ENCODE measurements around the gene NGRN.
"Not testable (repeated sequence)": the region's sequence is repeated elsewhere in the genome, so short reads cannot be mapped to it uniquely, and the experiment has no call there.

NGRN gene

DNA sequence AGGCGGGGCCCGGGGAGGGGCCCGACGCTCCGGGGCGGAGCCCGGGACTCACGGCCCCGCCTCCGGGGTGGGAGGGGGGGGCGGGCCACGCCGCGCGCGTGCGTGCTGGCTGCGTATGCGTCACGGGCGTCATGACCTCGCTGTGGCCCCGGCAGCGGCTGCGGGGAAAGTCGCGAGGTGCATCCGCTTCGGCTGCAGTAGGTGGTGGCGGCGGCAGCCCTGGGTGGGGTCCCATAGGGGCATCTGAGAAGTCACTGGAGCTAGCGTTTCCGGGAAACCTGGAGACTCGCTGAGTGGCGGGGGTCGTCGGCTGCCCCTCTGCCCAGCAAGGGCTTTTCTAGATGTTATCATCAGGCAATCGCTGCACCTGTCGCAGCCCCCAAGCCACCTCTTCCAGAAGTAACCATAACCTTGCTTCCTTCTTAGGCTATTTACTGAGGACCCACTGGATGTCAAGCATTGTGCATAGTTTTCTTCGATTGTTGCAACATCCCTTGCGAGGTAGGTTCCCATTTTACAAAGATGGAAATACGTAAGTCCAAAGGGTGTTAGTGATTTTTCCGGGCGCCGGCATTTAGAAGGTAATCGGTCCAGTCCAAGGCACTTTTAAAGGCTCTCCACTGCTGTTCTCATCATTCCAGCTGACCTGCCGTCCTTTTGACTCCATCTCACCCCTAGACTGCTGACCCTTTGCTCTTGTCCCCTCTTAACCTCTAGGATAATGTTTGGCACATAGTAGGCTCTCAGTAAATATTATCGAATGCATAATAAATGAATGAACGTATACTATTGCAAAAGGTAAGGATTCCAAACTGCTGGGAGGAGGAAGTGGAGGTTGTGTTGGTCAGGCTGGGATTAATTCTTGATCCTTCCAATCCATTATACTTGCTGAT, 31.1 kb upstream of the NGRN start, which contains the start of gene GDPGP1:
Gene GDPGP1 (plus strand): TSS at position 114 of the 893 bp plus-strand sequence. CDS start 6,700 bp downstream, outside the sequence.
- no peak for DNase-seq

DNA sequence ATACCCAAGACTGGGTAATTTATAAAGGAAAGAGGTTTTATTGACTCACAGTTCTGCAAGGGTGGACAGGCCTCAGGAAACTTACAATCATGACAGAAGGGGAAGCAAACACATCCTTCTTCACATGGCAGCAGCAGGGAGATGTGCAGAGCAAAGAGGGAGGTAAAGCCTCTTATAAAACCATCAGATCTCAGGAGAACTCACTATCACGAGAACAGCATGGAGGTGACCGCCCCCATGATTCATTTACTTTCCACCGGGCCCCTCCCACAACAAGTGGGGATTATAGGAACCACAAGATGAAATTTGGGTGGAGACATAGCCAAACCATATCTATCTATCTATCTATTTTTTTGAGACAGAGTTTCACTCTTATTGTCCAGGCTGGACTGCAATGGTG, 26.1 kb upstream of the NGRN start:
- DNase-seq, result no peak

DNA sequence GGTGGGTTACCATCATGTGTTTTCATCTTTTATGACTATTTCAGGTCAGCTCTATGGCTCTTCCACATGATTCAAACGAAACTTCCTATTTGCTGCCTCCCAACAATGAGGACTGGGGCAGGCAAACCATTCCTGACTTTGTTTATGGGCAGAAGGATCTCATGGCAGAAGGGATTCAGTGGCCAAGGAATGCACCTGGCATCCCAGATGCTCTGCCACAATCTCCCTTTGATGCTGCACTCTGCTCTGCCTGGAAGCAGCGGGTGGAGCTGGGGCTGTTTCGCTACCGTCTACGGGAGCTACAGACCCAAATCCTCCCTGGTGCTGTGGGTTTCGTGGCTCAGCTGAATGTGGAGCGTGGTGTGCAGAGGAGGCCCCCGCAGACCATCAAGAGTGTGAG, 24.6 kb upstream of the NGRN start:
- DNase-seq, result no peak

- no peak for DNase-seq
These were observed 23.9 kb upstream of the NGRN start for GRCh38 chr15:90241343-90242192.

- no peak for DNase-seq
These were observed 21.4 kb upstream of the NGRN start for GRCh38 chr15:90243943-90244639.

DNA sequence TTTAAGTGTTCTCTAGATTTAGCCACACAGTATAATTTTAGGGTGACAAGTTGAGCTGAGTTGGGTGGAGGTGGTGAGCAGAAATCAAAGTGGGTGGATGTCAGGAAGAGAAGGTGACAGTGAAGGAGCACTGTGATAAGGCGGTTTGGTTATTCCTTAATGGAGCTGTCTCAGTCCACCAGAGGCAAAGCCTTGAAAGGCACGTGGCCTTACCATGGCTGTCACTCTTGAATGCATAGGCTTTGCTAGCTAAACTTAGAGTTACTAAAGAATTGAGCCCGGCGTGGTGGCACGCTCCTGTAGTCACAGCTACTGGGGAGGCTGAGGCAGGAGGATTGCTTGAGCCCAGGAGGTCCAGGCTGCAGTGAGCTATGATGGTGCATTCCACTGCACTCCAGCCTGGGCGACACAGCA, 16.7 kb upstream of the NGRN start:
- no peak for DNase-seq

- peak; percentile 57 for DNase-seq
These were observed 16.1 kb upstream of the NGRN start, which contains the start of gene TTLL13 for GRCh38 chr15:90249203-90249863. TSS of gene TTLL13 (plus strand) at chr15:90249556. CDS start at chr15:90250631, 1,075 bp downstream.

GRCh38 chr15:90257776-90258175, 7.7 kb upstream of the NGRN start:
- no peak for DNase-seq

GRCh38 chr15:90259524-90259923, 5.9 kb upstream of the NGRN start:
- no peak for DNase-seq

DNA sequence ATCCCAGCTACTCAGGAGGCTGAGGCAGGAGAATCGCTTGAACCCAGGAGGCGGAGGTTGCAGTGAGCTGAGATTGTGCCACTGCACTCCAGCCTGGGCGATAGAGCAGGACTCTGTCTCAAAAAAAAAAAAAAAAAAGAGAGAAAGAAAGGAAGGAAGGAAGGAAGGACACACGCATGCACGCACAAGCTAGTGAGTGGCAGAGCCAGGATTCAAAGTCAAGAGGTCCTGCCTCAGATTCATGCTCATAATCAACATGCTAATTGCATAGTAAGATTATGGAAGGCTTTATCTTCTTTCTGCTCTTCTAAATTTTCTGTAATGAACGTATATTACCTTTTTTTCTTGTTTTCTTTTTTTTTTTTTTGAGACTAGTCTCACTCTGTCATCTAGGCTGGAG, 4.7 kb upstream of the NGRN start:
- DNase-seq, result not testable (repeated sequence)

DNA sequence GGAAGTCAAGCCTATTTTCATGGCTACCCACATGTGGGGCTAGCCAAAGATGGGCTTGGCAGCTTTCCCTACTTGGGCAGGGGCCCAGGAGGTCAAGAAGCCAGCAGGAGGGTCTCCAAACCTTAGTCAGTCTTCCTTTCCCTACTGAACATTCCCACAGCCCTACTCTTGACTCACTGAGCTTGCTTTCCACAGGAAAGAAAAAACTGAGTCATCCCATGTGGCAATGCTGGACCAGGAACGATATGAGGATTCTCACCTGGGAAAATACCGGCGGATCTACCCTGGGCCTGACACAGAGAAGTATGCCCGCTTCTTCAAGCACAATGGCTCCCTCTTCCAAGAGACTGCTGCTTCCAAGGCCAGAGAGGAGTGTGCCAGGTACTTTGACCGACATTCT, 3.7 kb upstream of the NGRN start:
- DNase-seq, result no peak

DNA sequence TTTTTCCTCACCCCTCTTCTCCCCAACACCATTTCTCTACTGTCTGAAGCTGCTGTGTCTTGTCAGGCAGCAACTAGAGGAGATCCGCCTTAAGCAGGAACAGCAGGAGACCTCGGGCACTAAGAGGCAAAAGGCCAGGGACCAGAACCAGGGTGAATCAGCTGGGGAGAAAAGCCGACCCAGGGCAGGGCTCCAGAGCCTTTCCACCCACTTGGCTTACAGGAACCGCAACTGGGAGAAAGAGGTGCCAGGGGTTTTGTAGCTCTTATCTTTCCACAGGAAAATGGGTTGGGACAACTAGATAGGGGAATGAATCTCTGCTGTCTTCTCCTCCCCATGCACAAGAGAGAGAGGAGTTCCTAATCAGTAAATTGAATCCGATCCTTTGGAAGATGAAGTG, 3.0 kb upstream of the NGRN start:
- no peak for DNase-seq

DNA sequence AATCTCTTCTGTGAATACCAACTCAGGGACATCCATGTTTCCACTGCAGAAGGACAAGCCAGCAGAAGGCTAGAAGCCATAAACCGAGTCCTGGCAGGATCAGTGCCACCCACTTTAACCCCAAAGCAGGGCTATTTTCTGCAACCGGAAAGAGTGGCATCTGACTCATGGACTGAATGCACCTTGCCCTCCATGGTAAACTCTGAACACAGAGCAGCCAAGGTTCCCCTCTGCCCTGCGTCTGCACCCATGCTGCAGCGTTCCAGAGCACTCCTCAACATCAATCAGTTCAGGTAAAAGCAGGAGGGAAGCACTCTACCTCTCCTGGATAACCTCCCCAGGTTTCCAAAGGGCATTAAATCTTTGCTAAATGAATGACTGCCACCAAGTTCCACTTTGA, 801 bp upstream of the NGRN start:
- peak; percentile 6 for DNase-seq

DNA sequence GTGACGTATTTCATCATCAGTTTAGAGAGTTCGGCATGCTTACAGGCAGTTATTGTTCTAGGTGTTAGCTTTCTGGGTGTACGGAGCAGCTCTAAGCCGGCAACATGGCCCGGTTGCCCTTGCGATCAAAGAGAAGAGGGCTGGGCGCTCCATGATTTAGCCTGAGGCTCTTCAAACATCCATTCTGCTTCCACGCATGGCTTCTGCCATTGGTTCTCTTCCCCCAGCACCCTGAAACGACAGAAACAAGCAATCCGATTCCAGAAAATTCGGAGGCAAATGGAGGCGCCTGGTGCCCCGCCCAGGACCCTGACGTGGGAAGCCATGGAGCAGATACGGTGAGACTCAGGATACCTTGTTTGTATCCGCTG, 574 bp downstream of the NGRN start:
- DNase-seq, result peak; percentile 39

GRCh38 chr15:90266485-90266884, 1.0 kb downstream of the NGRN start:
- DNase-seq, result peak; percentile 19

- no peak for DNase-seq
These were observed 2.9 kb downstream of the NGRN start for GRCh38 chr15:90268415-90268814.

- no peak for DNase-seq
These were observed 5.2 kb downstream of the NGRN start for GRCh38 chr15:90270502-90271150.

DNA sequence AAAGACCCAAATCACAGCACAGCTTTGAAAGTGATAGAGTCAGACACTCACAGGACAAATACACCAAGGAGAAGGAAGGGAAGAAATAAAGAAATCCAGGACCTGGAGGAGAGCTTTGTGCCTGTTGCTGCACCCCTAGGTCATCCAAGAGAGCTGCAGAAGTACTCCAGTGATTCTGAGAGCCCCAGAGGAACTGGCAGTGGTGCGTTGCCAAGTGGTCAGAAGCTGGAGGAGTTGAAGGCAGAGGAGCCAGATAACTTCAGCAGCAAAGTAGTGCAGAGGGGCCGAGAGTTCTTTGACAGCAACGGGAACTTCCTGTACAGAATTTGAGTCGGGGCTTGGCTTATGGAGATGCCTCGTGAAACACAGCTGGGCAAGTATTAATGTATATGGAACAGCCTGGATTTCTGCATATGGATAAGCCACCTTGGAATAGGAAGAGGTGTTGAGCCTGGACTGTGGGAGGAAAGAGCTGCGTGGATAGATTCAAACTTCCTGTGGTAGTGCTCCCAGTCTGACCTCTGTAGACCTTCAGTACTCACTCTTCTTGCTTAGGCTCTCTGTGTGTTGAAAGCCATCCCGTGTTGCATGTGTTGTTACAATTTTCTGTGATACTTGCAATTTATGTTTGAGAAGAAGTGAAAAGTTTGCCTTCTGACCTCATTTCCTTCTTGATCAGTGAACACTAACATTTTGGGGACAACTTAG, 6.1 kb downstream of the NGRN start:
- DNase-seq, result no peak

- not testable (repeated sequence) for DNase-seq
These were observed 13.0 kb downstream of the NGRN start for GRCh38 chr15:90278467-90278866.

DNA sequence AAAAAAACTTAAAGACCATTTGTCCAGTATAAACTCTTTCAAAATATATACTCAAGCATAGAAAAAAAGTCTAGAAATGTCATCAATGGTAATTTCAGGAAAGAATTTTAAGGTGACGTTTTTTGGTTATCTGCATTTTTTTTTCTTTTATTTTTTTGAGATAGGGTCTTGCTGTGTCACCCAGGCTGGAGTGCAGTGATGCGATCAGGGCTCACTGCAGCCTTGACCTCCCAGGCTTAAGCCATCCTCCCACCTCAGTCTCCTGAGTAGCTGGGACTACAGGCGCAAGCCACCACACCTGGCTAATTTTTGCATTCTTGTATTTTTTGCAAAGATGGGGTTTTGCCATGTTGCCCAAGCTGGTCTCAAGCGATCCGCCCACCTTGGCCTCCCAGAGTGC, 15.3 kb downstream of the NGRN start:
- DNase-seq, result not testable (repeated sequence)

DNA sequence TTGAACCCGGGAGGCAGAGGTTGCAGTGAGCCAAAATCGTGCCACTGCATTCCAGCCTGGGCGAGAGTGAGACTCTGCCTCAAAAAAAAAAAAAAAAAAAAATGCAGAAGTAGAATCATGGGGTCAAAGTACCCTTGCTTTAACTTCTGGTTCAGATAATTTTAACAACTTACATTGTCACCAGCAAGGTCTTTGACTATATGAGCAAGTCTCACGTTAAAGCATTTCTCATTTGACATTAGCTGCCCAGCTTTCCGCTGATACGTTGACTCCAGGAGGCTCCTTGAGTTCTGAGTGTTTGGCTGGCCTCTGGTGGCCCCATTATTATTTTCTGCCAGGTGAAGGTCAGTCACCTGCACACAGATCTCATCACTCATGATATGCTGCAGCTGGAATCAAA, 16.2 kb downstream of the NGRN start:
- DNase-seq, result not testable (repeated sequence)
